ENCODE results near the gene TSPAN3.

Gene TSPAN3

DNA sequence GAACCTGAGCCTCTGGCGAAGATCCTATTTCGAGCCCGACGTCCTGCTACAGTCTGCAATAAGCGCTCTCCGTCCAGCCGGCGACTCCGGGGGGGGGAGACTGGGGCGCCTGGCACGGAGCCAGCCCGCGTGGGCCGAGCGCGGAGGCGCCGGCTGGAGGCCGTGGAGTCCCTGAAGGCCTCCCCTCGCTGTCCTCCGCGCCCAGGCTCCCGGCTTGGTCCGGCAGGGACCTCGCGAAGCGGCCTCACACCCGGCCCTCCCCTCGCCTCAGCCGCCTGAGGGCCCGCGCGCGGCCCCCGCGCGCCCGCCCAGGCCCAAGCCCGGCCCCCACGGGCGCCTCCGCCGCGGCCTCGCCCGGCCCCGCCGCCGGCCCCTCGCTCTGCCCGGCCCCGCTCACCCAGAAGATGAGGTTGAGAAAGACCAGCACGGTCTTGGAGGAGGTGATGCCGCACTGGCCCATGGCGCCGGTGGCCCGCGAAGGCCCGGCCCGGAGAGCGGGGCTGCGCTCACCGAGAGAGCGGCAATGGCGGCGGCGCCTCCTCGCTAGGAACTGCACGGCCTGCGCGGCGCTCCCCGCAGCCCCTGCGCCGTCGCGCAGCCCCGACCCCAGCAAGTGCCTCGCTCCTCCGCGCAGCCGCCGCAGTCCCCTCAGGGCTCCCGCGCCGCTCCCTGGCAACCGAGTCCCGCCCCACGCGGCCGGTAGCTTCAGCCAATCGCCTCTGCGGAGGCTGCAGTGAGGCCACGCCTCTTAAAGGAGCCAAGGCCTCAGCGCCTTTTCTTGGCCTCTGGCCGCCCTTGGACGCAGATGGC lies at the start of gene TSPAN3:
TSS of gene TSPAN3 (minus strand) at position 615 of the 810 bp plus-strand sequence. CDS start at position 460, 155 bp downstream.
- peak; percentile 99 to 100 for DNase-seq (ENCODE audit: low spot score in 2 of 2)
- no peaks in the 10 kb centered on the region for H3K9me3 ChIP-seq
- in situ Hi-C loops (cut with MboI; ENCODE audit: low sequenced_read_pairs), result no loop called here
- H3K36me3 ChIP-seq (replicated peaks), result peaks cover 4% of the 10 kb centered on the region; the same call in 1 of the 2 replicates
- H3K4me3 ChIP-seq, result peak within 1 kb of the TSS; percentile 60
- H3K4me1 ChIP-seq, result peaks cover 29% of the 10 kb centered on the region
- H3K27me3 ChIP-seq (ENCODE audit: low read depth), result no peaks in the 10 kb centered on the region

DNA sequence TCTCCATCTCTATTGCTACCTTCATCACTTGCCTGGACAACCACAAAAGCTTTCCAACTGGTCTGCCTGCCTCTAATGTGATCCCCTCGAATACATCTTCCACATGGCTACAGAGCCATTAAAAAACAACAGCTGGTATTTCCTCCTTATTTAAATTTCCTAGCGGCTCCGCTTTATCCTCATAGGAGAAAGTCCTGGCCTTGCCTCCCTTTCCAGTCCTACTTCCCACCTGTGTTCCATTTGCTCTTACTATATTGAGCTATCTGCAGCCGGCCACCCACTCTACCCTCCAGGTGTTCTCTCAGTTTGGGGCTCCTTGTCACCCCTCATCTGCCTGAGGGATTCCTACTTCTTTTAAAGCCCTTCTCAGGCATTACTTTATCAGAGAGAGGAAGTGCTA lies 49.7 kb upstream of the TSPAN3 start:
- Histone ChIP-seq H3K27me3 (ENCODE audit: low read depth) (no peaks in the 10 kb centered on the region), H3K4me1 (no peaks in the 10 kb centered on the region), H3K4me3 (no peak overlapping the region), H3K9me3 (no peaks in the 10 kb centered on the region), H3K36me3 (replicated peaks) (no peaks in the 10 kb centered on the region)
- in situ Hi-C loops (cut with MboI; ENCODE audit: low sequenced_read_pairs), result no loop called here
- no peak for DNase-seq (ENCODE audit: low spot score in 2 of 2)

DNA sequence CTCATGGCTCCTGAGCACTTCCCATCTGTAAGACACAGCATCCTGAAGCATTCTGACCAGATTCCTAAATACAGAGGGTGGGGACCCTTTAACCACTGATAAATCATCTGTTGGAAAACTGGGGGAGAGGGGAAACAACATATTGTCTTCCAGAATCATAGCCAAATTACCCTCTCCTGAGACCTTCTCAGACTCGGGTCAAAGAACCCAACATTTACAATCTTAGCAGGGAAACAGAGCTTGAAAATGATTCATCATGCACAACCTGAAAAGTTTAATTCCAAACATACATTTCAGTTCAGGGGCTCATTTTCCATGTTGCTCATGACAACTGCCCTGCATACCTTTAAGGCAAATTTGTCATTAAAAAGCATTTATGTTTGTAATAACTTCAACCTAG lies 48.5 kb upstream of the TSPAN3 start:
- H3K4me1 ChIP-seq, result no peaks in the 10 kb centered on the region
- no peak for DNase-seq (ENCODE audit: low spot score in 2 of 2)
- H3K4me3 ChIP-seq, result no peak overlapping the region
- no peaks in the 10 kb centered on the region for H3K27me3 ChIP-seq (ENCODE audit: low read depth)
- in situ Hi-C loops (cut with MboI; ENCODE audit: low sequenced_read_pairs), result loop anchor here (5.0 to 10.0 kb wide), 2 partner anchors 378 to 755 kb away; no protein-coding TSS in a partner anchor
- H3K36me3 ChIP-seq (replicated peaks), result no peaks in the 10 kb centered on the region
- no peaks in the 10 kb centered on the region for H3K9me3 ChIP-seq

DNA sequence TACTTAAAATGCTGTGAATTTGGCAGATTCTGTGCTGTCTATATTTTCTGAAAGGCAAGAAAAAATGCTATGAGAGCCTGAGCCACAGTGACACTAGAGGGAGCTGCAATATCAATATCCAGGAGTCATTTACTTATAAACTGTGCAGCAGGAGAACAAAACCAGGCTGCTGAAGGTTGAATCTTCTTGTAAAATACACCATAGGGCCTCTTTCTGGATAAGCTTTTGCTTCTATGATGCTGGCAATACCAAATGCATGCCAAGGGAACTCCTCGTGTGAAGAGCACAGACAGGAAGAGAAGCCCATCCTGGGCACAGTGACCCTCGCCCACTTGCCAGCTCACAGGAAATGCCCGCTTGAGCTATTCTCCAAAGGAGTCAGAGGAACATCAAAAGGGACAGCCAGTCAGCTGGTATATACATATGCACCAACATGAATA lies 48.0 kb upstream of the TSPAN3 start:
- H3K9me3 ChIP-seq, result no peaks in the 10 kb centered on the region
- H3K4me1 ChIP-seq, result no peaks in the 10 kb centered on the region
- in situ Hi-C loops (cut with MboI; ENCODE audit: low sequenced_read_pairs), result loop anchor here (5.0 to 10.0 kb wide), 2 partner anchors 378 to 756 kb away; no protein-coding TSS in a partner anchor
- DNase-seq (ENCODE audit: low spot score in 2 of 2), result peak; percentile 66 to 83
- H3K4me3 ChIP-seq, result no peak overlapping the region
- no peaks in the 10 kb centered on the region for H3K27me3 ChIP-seq (ENCODE audit: low read depth)
- H3K36me3 ChIP-seq (replicated peaks), result no peaks in the 10 kb centered on the region

DNA sequence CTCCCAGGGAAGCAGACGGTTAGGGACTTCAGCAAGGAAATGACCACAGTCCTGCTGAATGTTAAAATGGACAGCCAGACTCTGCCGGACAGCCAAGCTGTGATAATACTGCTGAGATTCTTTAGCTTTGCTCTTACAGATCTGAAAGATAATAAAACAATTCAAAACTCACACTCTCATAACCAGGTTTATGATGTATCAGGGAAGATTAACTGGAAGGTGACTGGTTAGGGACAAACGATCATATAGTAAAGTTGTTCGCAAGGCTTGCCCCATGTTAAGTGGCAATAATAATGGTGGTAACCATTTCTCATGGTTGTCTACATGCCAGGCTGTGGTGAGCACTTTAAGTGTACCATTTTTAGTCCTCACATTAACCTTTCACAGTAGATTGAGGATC lies 44.3 kb upstream of the TSPAN3 start:
- no peak overlapping the region for H3K4me3 ChIP-seq
- DNase-seq (ENCODE audit: low spot score in 2 of 2), result no peak
- no peaks in the 10 kb centered on the region for H3K36me3 ChIP-seq (replicated peaks)
- no peaks in the 10 kb centered on the region for H3K9me3 ChIP-seq
- no peaks in the 10 kb centered on the region for H3K4me1 ChIP-seq
- in situ Hi-C loops (cut with MboI; ENCODE audit: low sequenced_read_pairs), result loop anchor here (5.0 to 10.0 kb wide), 2 partner anchors 382 to 760 kb away; no protein-coding TSS in a partner anchor
- no peaks in the 10 kb centered on the region for H3K27me3 ChIP-seq (ENCODE audit: low read depth)

DNA sequence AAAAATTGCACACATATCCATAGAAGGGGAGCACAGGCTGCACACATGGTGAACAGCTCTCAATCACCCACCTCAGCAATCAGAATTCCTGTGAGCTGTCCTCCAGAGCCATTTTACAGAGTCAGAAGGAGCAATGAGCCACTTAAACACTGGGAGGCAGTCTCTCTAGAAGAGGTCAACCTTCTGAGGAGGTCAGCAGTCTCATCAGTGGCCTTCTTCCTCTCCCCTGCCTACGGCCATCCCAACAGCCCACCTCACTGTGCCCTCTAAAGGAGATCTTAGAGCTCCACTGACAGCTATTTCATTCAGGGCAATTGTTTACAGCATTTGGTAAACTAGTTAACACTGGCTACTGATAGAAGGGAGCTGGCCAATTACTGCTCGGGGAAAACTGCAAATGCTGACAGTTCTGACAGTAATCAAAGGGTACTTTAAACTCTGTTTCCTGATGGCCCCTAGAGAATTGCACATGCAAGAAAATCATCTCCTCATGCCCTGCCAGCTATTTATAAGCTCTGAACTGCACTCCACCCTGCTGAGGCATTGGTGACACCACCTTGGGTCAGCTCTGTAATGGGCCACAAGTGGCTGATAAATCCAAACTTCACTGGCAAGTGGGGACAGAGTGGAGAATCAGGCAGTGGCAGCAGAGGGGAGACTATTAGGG lies 42.1 kb upstream of the TSPAN3 start:
- Histone ChIP-seq H3K27me3 (ENCODE audit: low read depth) (no peaks in the 10 kb centered on the region), H3K9me3 (no peaks in the 10 kb centered on the region), H3K4me1 (no peaks in the 10 kb centered on the region), H3K4me3 (no peak overlapping the region), H3K36me3 (replicated peaks) (no peaks in the 10 kb centered on the region)
- in situ Hi-C loops (cut with MboI; ENCODE audit: low sequenced_read_pairs), result loop anchor here (10.0 kb wide), 1 partner anchor 762 kb away; no protein-coding TSS in a partner anchor
- no peak for DNase-seq (ENCODE audit: low spot score in 2 of 2)

DNA sequence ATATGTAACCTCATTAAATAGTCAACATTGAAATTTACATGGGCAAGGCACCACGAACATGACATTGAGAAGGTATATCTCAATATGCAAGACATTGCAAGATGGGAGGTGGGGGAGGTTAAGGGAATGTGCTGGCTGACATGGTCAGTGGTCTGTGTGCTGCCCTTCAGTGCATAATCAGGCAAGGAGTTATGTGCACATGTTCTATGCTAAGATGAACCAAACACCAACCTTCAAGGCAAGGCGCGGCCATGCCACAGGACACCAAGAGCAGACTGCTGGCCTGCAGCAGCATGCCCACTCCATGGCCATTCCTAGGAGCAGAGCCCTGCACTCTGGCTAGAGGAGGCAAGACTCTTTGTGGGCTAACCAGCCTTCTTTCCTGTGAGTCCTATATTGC lies 40.9 kb upstream of the TSPAN3 start:
- in situ Hi-C loops (cut with MboI; ENCODE audit: low sequenced_read_pairs), result loop anchor here (10.0 kb wide), 1 partner anchor 763 kb away; no protein-coding TSS in a partner anchor
- Histone ChIP-seq H3K36me3 (replicated peaks) (no peaks in the 10 kb centered on the region), H3K4me3 (no peak overlapping the region), H3K4me1 (no peaks in the 10 kb centered on the region), H3K9me3 (no peaks in the 10 kb centered on the region), H3K27me3 (ENCODE audit: low read depth) (no peaks in the 10 kb centered on the region)
- no peak for DNase-seq (ENCODE audit: low spot score in 2 of 2)

DNA sequence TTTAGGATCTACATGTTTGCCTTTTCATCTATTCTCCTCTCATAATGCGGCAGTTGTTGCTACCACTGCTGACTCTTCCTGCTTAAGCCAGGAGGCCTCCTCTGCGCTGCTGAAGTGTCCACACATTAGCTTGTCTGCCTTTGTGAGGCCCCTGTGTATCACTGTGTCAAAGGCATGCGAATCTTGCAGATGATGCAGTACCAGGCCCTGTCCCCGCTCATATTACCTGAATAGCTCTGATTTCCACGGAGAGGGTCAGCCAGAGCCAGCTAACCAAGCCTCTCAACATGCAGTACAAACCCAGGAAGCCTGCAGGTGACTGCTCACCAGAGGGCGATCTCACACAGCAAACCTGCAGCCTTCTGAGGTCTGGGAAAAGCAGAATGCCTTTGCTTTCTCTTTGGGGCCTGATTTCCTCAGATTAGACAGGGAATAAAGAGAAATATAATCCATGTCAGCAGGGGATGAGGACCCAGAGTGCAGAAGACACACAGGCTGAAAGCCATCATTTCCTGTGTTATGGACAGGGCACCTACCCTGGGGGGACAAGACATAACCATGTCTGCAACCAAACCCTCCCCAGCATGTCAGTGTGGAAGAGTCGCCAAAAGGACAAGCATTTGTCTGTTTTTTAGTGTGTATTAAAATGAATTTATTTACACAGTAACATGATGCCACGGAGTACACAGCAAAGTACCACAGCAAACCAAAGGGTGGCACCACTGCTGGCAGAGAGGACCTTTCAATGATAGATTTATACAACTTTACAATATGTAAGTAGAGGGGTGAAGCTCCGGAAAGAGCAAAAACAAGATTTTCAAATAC lies 36.8 kb upstream of the TSPAN3 start:
- in situ Hi-C loops (cut with MboI; ENCODE audit: low sequenced_read_pairs), result loop anchor here (5.0 kb wide), 1 partner anchor 440 kb away; no protein-coding TSS in a partner anchor
- no peaks in the 10 kb centered on the region for H3K36me3 ChIP-seq (replicated peaks)
- no peaks in the 10 kb centered on the region for H3K9me3 ChIP-seq
- H3K4me1 ChIP-seq, result no peaks in the 10 kb centered on the region
- no peaks in the 10 kb centered on the region for H3K27me3 ChIP-seq (ENCODE audit: low read depth)
- no peak overlapping the region for H3K4me3 ChIP-seq
- DNase-seq (ENCODE audit: low spot score in 2 of 2), result peak; percentile 79 to 84

DNA sequence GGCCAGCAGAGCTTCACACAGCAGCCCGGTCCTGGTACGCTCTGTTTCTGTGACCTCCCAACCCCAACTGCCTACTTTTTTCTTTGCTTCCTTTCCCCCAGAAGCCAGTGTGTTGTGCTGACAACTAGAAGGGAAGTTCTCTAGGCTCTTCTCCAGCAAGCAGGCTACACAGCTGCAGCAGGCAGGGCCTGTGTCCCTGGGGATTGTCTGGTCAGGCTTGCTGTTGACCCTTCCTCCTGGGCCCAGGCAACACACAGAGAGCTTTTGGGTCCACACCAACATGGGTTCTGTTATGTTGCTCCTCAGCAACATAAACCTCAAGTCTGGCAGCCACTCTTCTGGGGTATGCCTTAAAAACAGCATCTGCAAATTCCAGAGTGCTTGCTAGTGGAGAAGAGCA lies 36.2 kb upstream of the TSPAN3 start:
- H3K36me3 ChIP-seq (replicated peaks), result no peaks in the 10 kb centered on the region
- in situ Hi-C loops (cut with MboI; ENCODE audit: low sequenced_read_pairs), result loop anchor here (5.0 kb wide), 1 partner anchor 440 kb away; no protein-coding TSS in a partner anchor
- no peaks in the 10 kb centered on the region for H3K4me1 ChIP-seq
- H3K4me3 ChIP-seq, result no peak overlapping the region
- DNase-seq (ENCODE audit: low spot score in 2 of 2), result no peak
- no peaks in the 10 kb centered on the region for H3K9me3 ChIP-seq
- no peaks in the 10 kb centered on the region for H3K27me3 ChIP-seq (ENCODE audit: low read depth)

DNA sequence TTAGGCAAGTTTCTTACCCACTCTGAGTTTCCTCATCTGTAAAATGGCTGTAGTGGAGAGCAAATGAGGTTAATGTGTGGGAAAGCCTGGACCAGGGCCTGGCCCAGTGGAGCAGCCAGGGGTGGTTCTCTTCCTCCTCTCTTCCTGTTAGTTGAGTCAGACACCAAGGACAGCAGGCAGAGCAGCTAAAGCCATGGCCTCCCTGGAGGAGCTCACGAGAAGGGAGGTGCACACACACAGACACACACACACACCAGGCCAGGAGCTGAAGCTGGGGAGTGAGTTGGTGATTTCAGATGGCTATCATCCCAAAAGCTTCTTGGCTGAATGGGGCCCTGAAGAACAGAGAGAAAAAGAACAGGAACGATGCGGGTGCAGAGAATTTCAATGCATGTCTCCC lies 33.2 kb upstream of the TSPAN3 start:
- in situ Hi-C loops (cut with MboI; ENCODE audit: low sequenced_read_pairs), result no loop called here
- DNase-seq (ENCODE audit: low spot score in 2 of 2), result no peak
- Histone ChIP-seq H3K4me1 (no peaks in the 10 kb centered on the region), H3K36me3 (replicated peaks) (no peaks in the 10 kb centered on the region), H3K27me3 (ENCODE audit: low read depth) (no peaks in the 10 kb centered on the region), H3K4me3 (no peak overlapping the region), H3K9me3 (no peaks in the 10 kb centered on the region)

DNA sequence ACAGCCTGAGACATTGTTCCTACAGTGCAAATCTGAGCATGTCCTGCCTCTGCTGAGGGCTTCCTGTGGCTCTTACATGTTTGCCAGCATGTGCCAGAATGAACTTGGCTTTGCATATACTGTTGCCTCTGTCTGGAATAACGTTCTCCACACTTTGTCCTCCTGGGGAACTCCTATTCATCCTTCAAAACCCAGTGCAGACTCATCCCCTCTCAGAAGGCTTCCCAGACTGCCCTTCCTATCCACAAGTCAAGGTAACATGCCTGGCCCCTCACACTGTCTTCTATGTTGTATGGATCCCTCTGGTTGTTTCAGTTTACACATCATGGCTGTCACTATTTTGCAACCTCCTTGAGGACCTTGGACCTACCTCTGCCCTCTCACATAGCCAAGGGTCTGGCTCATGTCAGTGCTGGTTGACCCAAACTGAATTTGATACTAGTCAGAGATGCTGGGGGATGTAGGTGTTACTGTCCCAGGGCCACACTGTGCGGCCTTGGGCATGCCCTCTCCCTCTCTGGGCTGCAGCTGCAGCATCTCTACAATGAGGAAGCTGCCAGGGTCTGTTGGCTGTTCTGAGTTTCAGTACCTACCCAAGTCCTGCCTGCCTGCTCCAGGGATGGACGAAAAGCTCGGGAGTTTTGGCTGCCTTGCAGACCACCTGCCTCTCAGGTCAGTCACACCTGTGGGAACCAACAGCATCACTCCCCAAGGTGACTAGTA lies 29.0 kb upstream of the TSPAN3 start:
- Histone ChIP-seq H3K9me3 (no peaks in the 10 kb centered on the region), H3K4me1 (no peaks in the 10 kb centered on the region), H3K36me3 (replicated peaks) (no peaks in the 10 kb centered on the region), H3K27me3 (ENCODE audit: low read depth) (no peaks in the 10 kb centered on the region), H3K4me3 (no peak overlapping the region)
- in situ Hi-C loops (cut with MboI; ENCODE audit: low sequenced_read_pairs), result no loop called here
- no peak for DNase-seq (ENCODE audit: low spot score in 2 of 2)

DNA sequence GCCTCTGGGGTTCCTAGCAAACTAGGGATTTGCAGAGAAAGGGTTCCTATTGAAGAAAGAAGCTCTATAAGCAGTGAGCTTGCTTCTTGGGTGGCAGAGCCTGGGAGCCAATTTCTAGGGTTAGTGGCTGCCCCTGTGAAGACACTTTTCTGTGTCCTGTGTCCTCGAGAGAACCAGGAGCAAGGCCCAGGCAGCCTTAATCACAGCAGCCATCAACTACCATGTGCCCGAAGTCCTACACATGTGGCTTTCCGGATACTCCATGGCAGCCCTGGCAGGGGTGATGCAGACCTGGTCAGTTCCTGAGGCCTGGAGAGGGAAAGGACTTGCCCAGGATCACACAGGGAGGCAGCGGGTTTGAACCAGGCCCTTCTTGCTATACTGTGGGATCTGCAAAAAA lies 27.7 kb upstream of the TSPAN3 start:
- in situ Hi-C loops (cut with MboI; ENCODE audit: low sequenced_read_pairs), result no loop called here
- Histone ChIP-seq H3K4me3 (no peak overlapping the region), H3K36me3 (replicated peaks) (no peaks in the 10 kb centered on the region), H3K4me1 (no peaks in the 10 kb centered on the region), H3K9me3 (no peaks in the 10 kb centered on the region), H3K27me3 (ENCODE audit: low read depth) (no peaks in the 10 kb centered on the region)
- DNase-seq (ENCODE audit: low spot score in 2 of 2), result no peak

DNA sequence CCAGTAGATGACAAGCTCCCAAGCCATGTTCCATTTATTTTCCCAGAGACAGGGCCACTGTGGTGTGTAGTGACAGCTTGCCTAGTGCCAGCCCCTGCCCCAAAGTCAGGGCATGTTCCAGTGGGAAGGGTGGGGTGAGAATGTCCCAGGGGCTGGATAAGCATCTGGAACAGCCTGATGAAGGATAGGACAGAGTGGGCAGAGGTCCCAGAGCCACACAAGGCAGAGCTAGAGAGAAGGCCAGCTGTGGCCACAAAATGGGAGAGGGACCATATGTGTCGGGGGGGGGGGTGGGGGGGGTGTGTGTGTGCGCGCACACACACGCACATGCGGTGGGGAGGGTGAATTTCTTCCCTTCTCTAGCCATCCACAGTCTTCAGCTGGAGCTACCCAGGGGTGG lies 27.0 kb upstream of the TSPAN3 start:
- H3K4me3 ChIP-seq, result no peak overlapping the region
- H3K4me1 ChIP-seq, result no peaks in the 10 kb centered on the region
- in situ Hi-C loops (cut with MboI; ENCODE audit: low sequenced_read_pairs), result no loop called here
- DNase-seq (ENCODE audit: low spot score in 2 of 2), result no peak
- no peaks in the 10 kb centered on the region for H3K27me3 ChIP-seq (ENCODE audit: low read depth)
- no peaks in the 10 kb centered on the region for H3K36me3 ChIP-seq (replicated peaks)
- no peaks in the 10 kb centered on the region for H3K9me3 ChIP-seq
